Small intestine (tissue), 7 donors: ENCODE measurements around the gene AGK. TPM values are rescaled to one million over a fixed set of nuclear protein-coding genes. Genes with fewer than 3 reads are reported as not detected.
A peak's percentile ranks its signal among the peaks of the same experiment; 100 is the strongest.

Experiments
- DNase-seq, 2 donors: peaks; one replicate each; pipeline versions ENCODE4 v3.0.0 to v3.0.0-alpha.2; 2013
- FAIRE-seq: peaks from 2 replicates; lab custom pipeline; 2012; peaks lifted over from hg19 to GRCh38; lab: Jason Lieb, UNC
- H3K27ac ChIP-seq, 3 donors: one replicate each; pipeline ENCODE4 v1.5.1; 2013; ENCODE audit warnings: low read length in 2 of 3, mild to moderate bottlenecking in 2 of 3, control low read depth in 1 of 3, inconsistent platforms in 1 of 3, low read depth in 1 of 3, moderate library complexity in 1 of 3
- H3K27me3 ChIP-seq, 3 donors: one replicate each; pipeline ENCODE4 v1.6.1; 2013; ENCODE audit warnings: low read length in 3 of 3, inconsistent platforms in 1 of 3; ENCODE audit not compliant: control insufficient read depth in 3 of 3, insufficient read depth in 3 of 3
- H3K36me3 ChIP-seq, 3 donors: one replicate each; pipeline ENCODE4 v1.6.1; 2013; ENCODE audit warnings: low read length in 3 of 3, inconsistent platforms in 1 of 3, low read depth in 1 of 3, mild to moderate bottlenecking in 1 of 3, moderate library complexity in 1 of 3; ENCODE audit not compliant: control insufficient read depth in 3 of 3, insufficient read depth in 2 of 3
- H3K4me1 ChIP-seq, 3 donors: one replicate each; pipeline ENCODE4 v1.6.1; 2013; ENCODE audit warnings: low read length in 2 of 3, inconsistent platforms in 1 of 3, low read depth in 1 of 3, mild to moderate bottlenecking in 1 of 3, moderate library complexity in 1 of 3; ENCODE audit not compliant: control insufficient read depth in 3 of 3, insufficient read depth in 2 of 3
- H3K4me3 ChIP-seq, 3 donors: one replicate each; pipeline ENCODE4 v1.5.1; 2013; ENCODE audit warnings: low read length in 3 of 3, control low read depth in 1 of 3, inconsistent platforms in 1 of 3, low read depth in 1 of 3, mild to moderate bottlenecking in 1 of 3, moderate library complexity in 1 of 3
- H3K9me3 ChIP-seq, 2 donors: one replicate each; pipeline ENCODE4 v1.6.1; 2013; ENCODE audit warnings: low read depth in 1 of 2, low read length in 1 of 2; ENCODE audit not compliant: control insufficient read depth in 2 of 2, insufficient read depth in 1 of 2
- WGBS, 3 donors: extraction: QIAGEN DNeasy Blood & Tissue Kit; methylation state at CpG; one replicate each; pipeline ENCODE4 v1.1.7; 2013; 5-methylcytosine and 5-hydroxymethylcytosine counted together
- polyA plus RNA-seq, 4 donors: library from polyadenylated mRNA; stranded (reverse) in 3 of 4; unstranded in 1 of 4; fragments of 200-250 nt in 3 of 4; fragments of 120-200 nt in 1 of 4; gene quantifications; one replicate each; pipeline versions ENCODE4 v1.2.1 to v1.2.3, GENCODE V29; 2013
- donor health status: healthy with polysubstance abuse.
- donor health status: control.
- donor health status: control.
- donor health status: Bipolar disorder and iron deficiency.
- donor health status: healthy.

Gene AGK
- polyA plus RNA-seq, 4 donors = 3.2 to 23.3 (median 7.3) TPM

DNA sequence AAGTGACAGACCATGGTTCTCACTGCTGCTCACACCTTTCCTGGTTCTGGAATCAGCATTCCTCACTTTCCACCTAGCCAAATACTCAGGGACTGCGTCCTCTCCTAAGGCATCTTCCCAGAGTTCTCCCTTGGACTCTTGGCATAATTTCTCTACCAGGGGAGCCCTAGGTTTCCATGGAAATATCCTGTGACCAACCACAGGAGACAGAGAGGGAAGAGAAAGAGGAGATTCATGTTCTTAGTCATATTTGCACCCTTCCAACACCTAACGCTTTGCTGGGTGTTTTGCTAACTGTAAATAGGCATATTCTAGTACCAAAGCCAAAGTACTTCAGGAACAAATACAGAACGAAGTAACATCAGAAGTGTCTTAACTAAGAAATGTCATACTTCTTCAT is 122.1 kb downstream of the AGK start:
- Histone ChIP-seq H3K9me3 (peaks cover 0 to 3% of the 10 kb centered on the region in 2 donors), H3K4me3 (no peak overlapping the region), H3K27ac (no peak overlapping the region), H3K36me3 (peaks cover 0 to 28% (median 0%) of the 10 kb centered on the region in 3 donors), H3K27me3 (no peaks in the 10 kb centered on the region), H3K4me1 (peaks cover 0 to 4% (median 0%) of the 10 kb centered on the region in 3 donors)
- DNase-seq = no peak
- no peak for FAIRE-seq
- WGBS, 3 donors = 91 to 97% (median 92%) methylated on average over 3 of the region's 3 CpGs

GRCh38 chr7:141674171-141674671 is 123.0 kb downstream of the AGK start:
- Histone ChIP-seq H3K27me3 (no peaks in the 10 kb centered on the region), H3K9me3 (peaks cover 0 to 3% of the 10 kb centered on the region in 2 donors), H3K4me3 (no peak overlapping the region), H3K4me1 (peaks cover 0 to 4% (median 0%) of the 10 kb centered on the region in 3 donors), H3K36me3 (peaks cover 0 to 20% (median 0%) of the 10 kb centered on the region in 3 donors), H3K27ac (peak overlapping the region in 1 of 3 donors; percentile 42)
- WGBS, 3 donors = 86 to 98% (median 92%) methylated on average over 5 of the region's 5 CpGs
- DNase-seq = no peak
- no peak for FAIRE-seq

DNA sequence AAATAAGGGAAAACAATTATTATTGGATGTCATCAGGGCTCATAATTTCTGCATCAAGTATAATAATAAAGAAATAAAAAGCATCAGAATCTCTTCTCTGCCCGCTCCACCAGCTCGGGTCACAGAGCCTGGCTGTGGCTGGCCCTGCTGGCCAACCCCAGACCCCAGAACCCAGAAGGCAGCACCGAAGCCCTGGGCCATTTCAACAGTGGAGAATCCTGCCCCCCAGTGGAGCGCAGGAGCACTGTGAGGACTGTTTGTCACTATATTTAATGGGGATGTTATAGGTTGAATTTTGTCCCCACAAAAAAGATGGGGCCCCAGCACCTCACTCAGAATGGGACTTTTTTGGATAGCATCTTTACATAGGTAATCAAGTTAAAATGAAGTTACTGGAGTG is 123.5 kb downstream of the AGK start:
- WGBS, 3 donors = 76 to 79% (median 76%) methylated on average over 4 of the region's 4 CpGs
- no peak for FAIRE-seq

GRCh38 chr7:141675436-141676215 is 124.4 kb downstream of the AGK start:
- DNase-seq (no peak), FAIRE-seq (peak; percentile 15)
- Histone ChIP-seq H3K27ac (no peak overlapping the region), H3K36me3 (peaks cover 0 to 17% (median 0%) of the 10 kb centered on the region in 3 donors), H3K27me3 (no peaks in the 10 kb centered on the region), H3K9me3 (peaks cover 0 to 3% of the 10 kb centered on the region in 2 donors), H3K4me3 (no peak overlapping the region), H3K4me1 (peaks cover 0 to 4% (median 0%) of the 10 kb centered on the region in 3 donors)
- WGBS, 3 donors = 87 to 93% (median 88%) methylated on average over 6 of the region's 6 CpGs

More for the DNA sequence above, 123.5 kb downstream of the AGK start:
- no peak overlapping the region for H3K4me3 ChIP-seq
- H3K36me3 ChIP-seq = peaks cover 0 to 18% (median 0%) of the 10 kb centered on the region in 3 donors
- no peak for DNase-seq
- H3K27me3 ChIP-seq = no peaks in the 10 kb centered on the region
- peaks cover 0 to 4% (median 0%) of the 10 kb centered on the region in 3 donors for H3K4me1 ChIP-seq
- H3K9me3 ChIP-seq = peaks cover 0 to 3% of the 10 kb centered on the region in 2 donors
- peak overlapping the region in 1 of 3 donors; percentile 23 for H3K27ac ChIP-seq

DNA sequence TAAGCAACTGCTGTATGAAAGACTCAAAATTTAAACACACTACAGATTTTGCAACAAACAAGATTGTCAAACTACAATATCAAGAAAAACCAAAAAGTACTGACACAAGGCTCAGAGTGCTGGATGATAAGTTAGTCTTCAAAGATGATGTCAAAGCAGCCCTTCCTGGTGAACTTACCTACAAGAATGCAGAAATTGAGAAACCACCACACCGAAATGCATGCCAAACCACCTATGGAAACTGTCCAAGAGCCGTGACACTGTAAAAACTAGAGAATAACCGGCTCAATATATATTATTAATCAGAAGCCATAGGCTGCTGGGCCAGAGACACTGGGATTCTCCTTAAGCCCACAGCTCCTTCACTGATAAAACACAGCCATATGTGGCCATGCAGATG is 125.4 kb downstream of the AGK start:
- Histone ChIP-seq H3K36me3 (peaks cover 0 to 15% (median 0%) of the 10 kb centered on the region in 3 donors), H3K27me3 (no peaks in the 10 kb centered on the region), H3K9me3 (peaks cover 0 to 3% of the 10 kb centered on the region in 2 donors), H3K4me3 (no peak overlapping the region), H3K27ac (no peak overlapping the region), H3K4me1 (peaks cover 0 to 3% (median 0%) of the 10 kb centered on the region in 3 donors)
- DNase-seq = no peak
- WGBS, 3 donors = 81 to 90% (median 90%) methylated on average over 3 of the region's 3 CpGs
- no peak for FAIRE-seq

GRCh38 chr7:141679014-141679413 is 127.8 kb downstream of the AGK start:
- no peak for DNase-seq
- Histone ChIP-seq H3K36me3 (peaks cover 0 to 16% (median 3%) of the 10 kb centered on the region in 3 donors), H3K27me3 (no peaks in the 10 kb centered on the region), H3K4me3 (no peak overlapping the region), H3K9me3 (no peaks in the 10 kb centered on the region), H3K4me1 (no peaks in the 10 kb centered on the region), H3K27ac (no peak overlapping the region)
- no peak for FAIRE-seq

DNA sequence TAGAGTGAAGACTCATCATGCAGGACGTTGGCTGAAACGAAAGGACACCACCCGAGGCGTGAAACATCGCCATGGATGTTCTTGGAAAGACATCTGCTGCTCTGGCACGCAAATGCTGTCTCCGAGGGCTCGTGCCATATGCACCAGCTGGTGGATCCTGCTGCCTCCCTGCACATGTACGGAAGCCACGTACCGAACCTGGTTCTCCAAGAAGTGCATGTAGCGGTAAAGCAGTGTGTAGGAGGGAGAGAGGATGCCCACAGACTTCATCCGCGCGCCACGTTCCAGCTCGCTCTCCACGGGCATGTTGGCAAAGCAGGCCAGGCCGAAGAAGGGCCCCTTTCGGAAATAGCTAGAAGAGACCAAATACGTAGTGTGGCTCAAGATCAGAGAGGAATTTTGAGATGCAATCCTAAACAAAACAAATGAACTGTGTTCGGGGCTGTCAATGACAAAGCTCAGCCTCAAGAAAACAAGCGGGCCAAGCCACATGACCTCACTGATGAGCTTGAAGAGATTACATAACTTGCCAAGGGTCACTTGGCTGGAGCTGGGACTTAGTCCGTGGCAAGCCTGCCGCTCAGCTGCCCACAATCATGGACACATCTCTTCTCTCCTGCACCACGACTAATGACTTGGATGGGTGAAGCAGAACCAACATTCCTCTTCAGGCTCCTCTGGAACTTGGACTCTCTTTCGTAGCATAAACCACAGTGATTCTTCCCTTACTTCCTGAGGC is 134.2 kb downstream of the AGK start:
- DNase-seq = no peak

DNA sequence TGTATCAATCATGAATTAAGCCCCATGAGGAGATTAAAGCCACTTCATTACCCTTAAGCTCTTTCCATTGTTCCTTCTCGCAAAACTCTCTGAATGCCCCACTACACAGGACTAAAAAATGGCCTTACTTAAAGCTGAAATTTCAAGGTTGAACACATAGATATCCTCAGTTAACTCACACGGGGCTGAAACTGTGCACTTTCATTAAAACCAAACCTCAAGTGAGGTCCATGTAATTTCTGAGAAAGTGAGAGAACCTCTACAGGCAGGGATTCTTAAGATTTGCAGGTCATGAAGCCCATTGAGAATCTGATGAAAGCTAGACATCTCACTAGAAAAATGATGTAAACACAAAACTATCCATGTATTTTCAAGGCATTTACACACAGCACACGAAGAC is 134.9 kb downstream of the AGK start:
- FAIRE-seq (no peak), DNase-seq (no peak)
- no peaks in the 10 kb centered on the region for H3K9me3 ChIP-seq
- H3K4me3 ChIP-seq = no peak overlapping the region
- H3K27ac ChIP-seq = no peak overlapping the region
- no peaks in the 10 kb centered on the region for H3K27me3 ChIP-seq
- peaks cover 2 to 22% (median 8%) of the 10 kb centered on the region in 3 donors for H3K36me3 ChIP-seq
- H3K4me1 ChIP-seq = peaks cover 0 to 4% (median 0%) of the 10 kb centered on the region in 3 donors
- WGBS, 3 donors = 90 to 91% (median 91%) methylated on average over 3 of the region's 3 CpGs

More for the DNA sequence above, 134.2 kb downstream of the AGK start:
- FAIRE-seq = no peak
- 90 to 94% (median 93%) methylated on average over 27 of the region's 27 CpGs for WGBS, 3 donors
- Histone ChIP-seq H3K27me3 (no peaks in the 10 kb centered on the region), H3K27ac (no peak overlapping the region), H3K36me3 (peaks cover 2 to 21% (median 8%) of the 10 kb centered on the region in 3 donors), H3K4me1 (peaks cover 0 to 4% (median 0%) of the 10 kb centered on the region in 3 donors), H3K9me3 (no peaks in the 10 kb centered on the region), H3K4me3 (no peak overlapping the region)
